HG02981 (cell line): Measurements from ENCODE around the gene LYST.

Experiments
- ATAC-seq: cut with Tn5 transposase; IDR thresholded peaks from one replicate; pipeline ENCODE4 v1.9.1; 2021; ENCODE audit warnings: mild to moderate bottlenecking, moderate library complexity; ENCODE audit not compliant: unreplicated experiment

The LYST gene

GRCh38 chr1:235722858-235723257 is 143.8 kb downstream of the LYST start:
- ATAC-seq: no peak

GRCh38 chr1:235721982-235722381 is 144.7 kb downstream of the LYST start:
- no peak for ATAC-seq

- no peak for ATAC-seq
Observed at GRCh38 chr1:235720544-235720943, 146.2 kb downstream of the LYST start.

DNA sequence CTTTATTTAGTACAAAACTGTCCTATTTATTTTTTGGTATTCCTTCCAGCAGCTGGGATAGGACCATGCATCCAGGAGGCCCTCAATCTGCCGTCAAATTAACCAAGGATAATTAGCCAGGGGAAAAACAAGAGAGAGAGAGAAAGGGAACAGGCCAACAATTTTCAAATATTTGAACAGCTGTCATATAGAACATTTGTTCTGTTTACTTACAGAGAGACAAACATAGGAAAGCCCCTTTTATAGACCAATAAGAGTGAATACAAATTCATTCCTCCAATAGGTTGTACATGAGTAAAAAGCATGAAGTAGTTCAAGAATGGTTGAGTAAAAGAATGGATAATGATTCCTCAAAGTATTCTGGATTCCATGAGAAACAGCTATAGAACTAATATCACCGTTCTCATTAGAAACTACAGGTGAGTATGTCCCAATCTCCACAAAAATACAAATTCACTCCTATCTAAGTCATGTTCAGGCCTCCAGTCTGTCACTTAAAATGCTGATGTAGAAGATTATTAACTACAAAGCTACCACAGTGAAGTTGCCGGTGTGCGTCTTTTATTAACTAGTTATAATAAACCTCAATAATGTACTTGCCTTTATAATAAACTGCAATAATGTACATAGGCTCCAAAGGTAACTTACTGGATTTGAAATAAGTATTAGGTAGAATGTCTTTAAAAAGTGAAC is 152.4 kb downstream of the LYST start:
- ATAC-seq: no peak

GRCh38 chr1:235712812-235713211 is 153.9 kb downstream of the LYST start:
- ATAC-seq: no peak

DNA sequence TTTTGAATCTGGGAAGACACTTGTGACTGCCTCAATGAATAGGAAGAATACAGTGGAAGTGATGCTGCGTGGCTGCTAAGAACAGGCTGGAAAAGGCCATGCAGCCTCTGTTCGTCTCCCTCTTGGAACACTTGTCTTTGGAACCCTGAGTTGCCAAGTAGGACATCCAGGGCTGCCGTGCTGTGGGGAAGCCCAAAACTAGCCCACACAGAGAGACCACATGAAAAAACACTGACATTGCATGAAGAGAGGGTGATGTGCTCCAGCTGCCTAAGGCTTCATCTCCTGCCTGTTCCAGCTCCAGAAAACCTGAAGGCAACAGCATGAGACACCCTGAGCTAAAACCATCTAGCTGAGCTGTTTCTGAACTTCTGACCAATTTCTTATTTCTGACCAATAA is 156.0 kb downstream of the LYST start:
- ATAC-seq: no peak

GRCh38 chr1:235709018-235709417 is 157.7 kb downstream of the LYST start:
- ATAC-seq: no peak

GRCh38 chr1:235708390-235708962 is 158.2 kb downstream of the LYST start:
- ATAC-seq: no peak

DNA sequence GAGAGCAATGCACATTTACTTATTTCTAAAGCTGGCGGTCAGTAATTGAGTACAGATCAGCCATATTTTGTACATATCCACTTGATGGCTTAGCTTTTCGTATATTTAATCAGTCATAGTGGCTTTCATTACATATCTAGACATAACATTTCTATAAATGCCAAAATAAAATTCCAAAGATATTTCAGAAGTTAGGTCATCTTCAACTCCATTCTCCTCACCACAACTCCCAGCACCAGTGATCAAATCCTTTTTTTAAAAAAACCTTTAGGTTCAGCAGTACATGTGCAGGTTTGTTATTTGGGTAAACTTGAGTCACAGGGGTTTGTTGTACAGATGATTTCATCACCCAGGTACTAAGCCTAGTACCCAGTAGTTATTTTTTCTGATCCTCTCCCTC is 163.2 kb downstream of the LYST start:
- no peak for ATAC-seq

GRCh38 chr1:235702412-235702811 is 164.3 kb downstream of the LYST start:
- no peak for ATAC-seq

DNA sequence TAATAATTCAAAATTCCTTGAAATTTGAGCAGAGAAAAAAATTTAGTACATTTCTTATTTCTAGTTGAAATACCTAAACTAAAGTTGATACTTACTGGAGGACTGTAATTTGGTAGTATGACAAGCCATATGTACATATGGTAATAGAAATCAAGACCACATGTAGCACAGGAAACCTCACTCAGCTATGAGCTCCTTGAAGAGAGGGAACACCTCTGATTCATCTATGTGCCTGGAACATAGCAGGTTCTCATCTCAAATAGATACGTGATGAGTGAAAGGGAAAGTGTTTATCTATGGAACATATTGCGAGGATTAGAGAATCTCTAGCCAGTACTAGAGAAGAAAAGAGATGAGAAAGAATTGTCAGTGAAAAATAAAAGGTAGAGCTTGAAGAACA is 169.2 kb downstream of the LYST start:
- ATAC-seq: no peak

DNA sequence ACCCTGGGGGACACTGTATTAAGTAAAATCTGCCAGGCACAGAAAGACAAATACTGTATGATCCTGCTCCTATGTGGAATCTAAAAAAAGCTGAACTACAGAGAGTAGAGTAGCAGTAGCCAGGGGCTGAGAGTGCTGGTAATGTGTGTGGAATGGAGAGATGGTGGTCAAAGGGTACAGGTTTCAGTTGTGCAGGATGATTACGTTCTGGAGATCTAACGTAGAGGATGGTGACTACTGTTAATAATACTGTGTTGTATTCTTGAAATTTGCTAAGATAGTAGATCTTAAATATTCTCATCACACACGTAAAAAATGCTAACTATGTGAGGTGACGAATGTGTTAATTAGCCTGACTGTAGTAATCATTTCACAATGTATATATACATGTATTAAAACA is 177.3 kb downstream of the LYST start:
- no peak for ATAC-seq

GRCh38 chr1:235688096-235688495 is 178.6 kb downstream of the LYST start:
- no peak for ATAC-seq

DNA sequence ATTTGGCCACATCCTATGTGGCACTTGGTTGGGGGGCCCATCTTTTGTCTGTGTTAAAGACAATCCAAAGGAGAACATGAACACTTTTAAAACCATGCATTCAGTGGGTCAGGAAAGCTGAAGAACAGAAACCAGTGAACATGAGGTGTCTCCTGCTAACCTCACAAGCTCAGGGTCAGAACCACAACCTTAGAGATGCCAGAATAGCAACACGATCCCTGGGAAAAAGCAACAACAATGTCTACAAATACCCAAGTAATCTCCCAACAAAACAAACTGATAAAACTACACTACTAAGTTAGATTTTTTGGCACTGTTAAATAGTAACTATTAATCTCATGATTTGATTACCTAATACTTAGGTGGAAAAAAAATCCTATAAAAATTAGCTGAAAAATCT is 183.1 kb downstream of the LYST start:
- no peak for ATAC-seq

GRCh38 chr1:235682216-235682615 is 184.5 kb downstream of the LYST start:
- no peak for ATAC-seq

DNA sequence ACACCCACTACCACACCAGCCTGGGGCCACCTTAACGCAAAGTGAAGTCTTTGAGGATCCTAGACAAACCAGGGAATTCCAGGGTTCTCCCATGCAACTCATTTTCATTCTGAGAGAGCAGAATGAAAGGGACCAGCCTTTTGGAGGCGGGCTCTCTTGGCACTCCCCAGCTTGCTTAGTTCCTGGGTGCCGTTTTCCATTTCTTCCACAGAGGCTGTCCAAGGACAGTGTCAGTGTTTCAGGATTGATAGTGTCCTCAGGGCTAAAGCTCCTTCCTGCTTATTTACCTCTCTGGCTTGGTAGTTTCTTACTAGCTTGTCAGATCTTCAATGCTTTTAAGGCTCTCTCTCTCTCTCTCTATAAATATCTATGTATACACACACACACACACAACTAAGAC is 187.1 kb downstream of the LYST start:
- no peak for ATAC-seq

GRCh38 chr1:235679005-235679404 is 187.7 kb downstream of the LYST start:
- ATAC-seq: no peak

DNA sequence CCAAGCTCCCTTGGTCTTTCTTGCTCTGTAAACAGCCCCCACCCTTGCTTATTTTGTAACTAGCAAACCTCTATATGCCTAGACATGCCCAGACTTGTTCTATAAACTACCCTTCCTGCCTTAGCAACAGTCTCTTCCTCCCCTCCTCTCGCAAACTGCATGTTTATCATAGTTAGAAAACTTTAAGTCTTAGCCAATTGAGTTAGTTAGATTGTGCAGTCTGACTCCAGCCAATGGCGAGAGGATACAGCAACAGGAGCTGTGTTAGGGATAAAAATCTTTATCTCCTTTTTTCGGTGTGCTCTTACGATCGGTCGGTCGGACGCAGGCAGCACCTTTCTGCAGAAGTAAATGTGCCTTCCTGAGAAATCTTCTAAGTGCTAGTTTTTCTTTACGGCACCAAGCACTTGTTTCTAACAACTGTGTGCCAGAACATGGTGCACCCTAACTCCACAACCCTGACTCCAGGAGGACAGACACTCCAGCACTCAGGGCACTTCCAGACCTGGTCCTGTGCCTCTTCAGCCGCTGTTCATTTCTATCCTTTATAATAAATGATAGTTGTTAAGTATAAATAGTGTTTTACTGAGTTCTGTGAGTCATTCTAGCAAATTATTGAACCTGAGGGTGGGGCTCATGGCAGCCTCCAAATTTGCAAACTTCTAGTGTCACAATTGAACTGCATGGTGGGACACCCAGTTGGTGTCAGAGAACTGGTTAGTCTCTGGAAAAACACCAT is 191.4 kb downstream of the LYST start:
- ATAC-seq: no peak

DNA sequence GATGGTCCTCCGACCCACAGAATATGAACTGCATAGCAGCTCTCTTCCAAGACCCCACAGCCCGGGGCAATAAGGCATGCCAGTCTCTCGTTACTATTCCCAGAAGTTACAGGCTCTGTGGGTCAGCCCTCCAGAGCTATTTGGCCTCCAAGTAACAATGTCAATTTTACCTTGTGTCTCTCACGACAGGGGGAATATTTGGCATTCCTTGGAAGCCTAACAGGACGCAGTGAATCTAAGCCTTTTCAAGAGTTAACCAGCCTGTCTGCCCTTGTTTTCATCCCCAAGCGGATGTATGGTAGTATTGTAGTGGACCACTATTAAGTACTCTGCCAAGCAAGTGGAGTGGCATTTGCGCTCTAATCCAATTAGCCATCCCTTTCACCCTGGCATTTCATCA is 192.7 kb downstream of the LYST start:
- ATAC-seq: no peak

- no peak for ATAC-seq
Observed at GRCh38 chr1:235671992-235672391, 194.7 kb downstream of the LYST start.

DNA sequence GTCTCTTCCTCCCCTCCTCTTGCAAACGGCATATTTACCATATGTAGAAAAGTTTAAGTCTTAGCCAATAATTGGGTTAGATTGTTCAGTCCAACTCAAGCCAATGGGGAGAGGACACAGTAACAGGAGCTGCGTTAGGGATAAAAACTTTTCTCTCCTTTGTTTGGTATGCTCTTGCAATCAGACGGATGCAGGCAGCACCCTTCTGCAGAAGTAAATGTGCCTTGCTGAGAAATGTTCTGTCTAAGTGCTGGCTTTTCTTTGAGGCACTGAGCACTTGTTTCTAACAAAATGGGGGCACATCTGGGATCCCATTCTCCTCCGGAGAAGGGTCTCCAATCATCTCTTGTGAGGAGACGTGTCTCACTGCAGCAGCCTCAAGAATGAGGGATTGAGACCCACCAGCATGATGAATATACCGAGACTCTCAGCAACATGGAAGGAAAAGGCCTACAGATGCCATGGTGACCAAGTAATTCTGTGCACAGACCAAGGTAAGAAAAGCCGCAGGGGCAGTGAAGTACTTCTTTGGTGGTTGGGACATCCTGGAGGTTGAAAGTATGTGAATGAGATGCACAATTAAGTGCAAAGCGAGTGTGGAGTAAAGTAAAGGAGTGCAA is 196.4 kb downstream of the LYST start:
- ATAC-seq: no peak

GRCh38 chr1:235669277-235669676 is 197.4 kb downstream of the LYST start:
- ATAC-seq: no peak
